Adrenal gland (tissue), 12 donors: Measurements from ENCODE around the gene ELMO2. TPM values are rescaled to one million over a fixed set of nuclear protein-coding genes. Genes with fewer than 3 reads are reported as not detected.
A peak's percentile ranks its signal among the peaks of the same experiment; 100 is the strongest.

Experiments
- DNase-seq, 7 donors: peaks; one replicate each; pipeline ENCODE4 v3.0.0-alpha.2; 2019 to 2020
- H3K27ac ChIP-seq, 5 donors: fragments of 200-600 bp; sonication (generic) in 4 of 5; 1 replicate in 3 of 5; 2 replicates in 2 of 5; pipeline versions ENCODE4 v1.5.1 to v1.8.0; 2016 to 2020; ENCODE audit warnings: mild to moderate bottlenecking in 1 of 5
- H3K27me3 ChIP-seq: fragments of 200-600 bp; 2 replicates; pipeline ENCODE4 v1.8.0; 2021
- H3K36me3 ChIP-seq, 2 donors: fragments of 200-600 bp; replicated peaks in 1 of 2; 1 replicate in 1 of 2; 2 replicates in 1 of 2; pipeline versions ENCODE4 v1.5.1 to v1.8.0; 2018 to 2022
- H3K4me1 ChIP-seq, 2 donors: fragments of 200-600 bp; replicated peaks in 1 of 2; 1 replicate in 1 of 2; 2 replicates in 1 of 2; pipeline versions ENCODE4 v1.5.1 to v1.8.0; 2018 to 2021
- H3K4me3 ChIP-seq, 4 donors: fragments of 200-600 bp; sonication (generic) in 3 of 4; one replicate each; pipeline ENCODE4 v1.5.1; 2016 to 2018
- H3K9me3 ChIP-seq, 3 donors: fragments of 200-600 bp; sonication (generic) in 1 of 3; replicated peaks in 1 of 3; 1 replicate in 2 of 3; 2 replicates in 1 of 3; pipeline versions ENCODE4 v1.5.1 to v1.8.0; 2016 to 2021
- CTCF ChIP-seq, 6 experiments: fragments of 450-650 bp in 4 of 6; fragments of 200-600 bp in 2 of 6; sonication (generic) in 1 of 6; IDR thresholded peaks; 1 replicate in 5 of 6; 2 replicates in 1 of 6; pipeline versions ENCODE4 v1.5.1 to v1.8.0; 2016 to 2021; ENCODE audit warnings: antibody characterized with exemption in 6 of 6, mild to moderate bottlenecking in 2 of 6, moderate library complexity in 1 of 6
- POLR2A ChIP-seq, 2 donors: fragments of 450-650 bp; IDR thresholded peaks; one replicate each; pipeline ENCODE4 v1.6.1; 2017; ENCODE audit warnings: antibody characterized with exemption in 2 of 2, mild to moderate bottlenecking in 2 of 2, moderate library complexity in 1 of 2
- WGBS, 4 donors: extraction: QIAGEN DNeasy Blood & Tissue Kit in 2 of 4; methylation state at CpG; one replicate each; pipeline versions ENCODE4 v1.1.5 to v1.1.7; 2013 to 2017; 5-methylcytosine and 5-hydroxymethylcytosine counted together
- intact Hi-C, 2 donors: fragments of 100-400 bp; cut with DNase I; formaldehyde crosslinking; loops; one replicate each; pipeline versions ENCODE4 v1.14.1 to v1.15.0; 2022 to 2023
- polyA plus RNA-seq, 3 donors: library from polyadenylated mRNA; stranded (reverse); fragments of 200-250 nt in 2 of 3; fragments of 350-450 nt in 1 of 3; fragmentation: Illumina TruSeq in 1 of 3; extraction: RNeasy Lipid Tissue Mini Kit (QIAGEN cat#74804) in 1 of 3; gene quantifications; one replicate each; pipeline ENCODE4 v1.2.3, GENCODE V29; 2013 to 2014
- total RNA-seq, 9 donors: library from RNA; depleted of rRNA in 4 of 9; stranded (reverse); fragments of >200 nt in 4 of 9; fragments of 120-200 nt in 1 of 9; fragmentation: NEBNext Ultra II Directional in 1 of 9; extraction: Animal tissue kit (Norgen Biotek cat#: 25700) in 1 of 9; gene quantifications; one replicate each; pipeline versions ENCODE4 v1.1.0 to v1.2.4, GENCODE V29; 2013 to 2023
- donor health status: healthy with polysubstance abuse.
- donor health status: Bipolar disorder and iron deficiency.
- donor health status: DM: yes; HTN: yes; CAD: no.
- donor health status: DM: no; HTN: no; CAD: no.
- donor health status: DM: no; HTN: no; CAD: no.
- donor health status: DM: yes; HTN: yes; CAD: no.

ELMO2 gene
- total and polyA plus RNA-seq, 12 donors, result 36.2 to 69.0 (median 51.7) TPM

DNA sequence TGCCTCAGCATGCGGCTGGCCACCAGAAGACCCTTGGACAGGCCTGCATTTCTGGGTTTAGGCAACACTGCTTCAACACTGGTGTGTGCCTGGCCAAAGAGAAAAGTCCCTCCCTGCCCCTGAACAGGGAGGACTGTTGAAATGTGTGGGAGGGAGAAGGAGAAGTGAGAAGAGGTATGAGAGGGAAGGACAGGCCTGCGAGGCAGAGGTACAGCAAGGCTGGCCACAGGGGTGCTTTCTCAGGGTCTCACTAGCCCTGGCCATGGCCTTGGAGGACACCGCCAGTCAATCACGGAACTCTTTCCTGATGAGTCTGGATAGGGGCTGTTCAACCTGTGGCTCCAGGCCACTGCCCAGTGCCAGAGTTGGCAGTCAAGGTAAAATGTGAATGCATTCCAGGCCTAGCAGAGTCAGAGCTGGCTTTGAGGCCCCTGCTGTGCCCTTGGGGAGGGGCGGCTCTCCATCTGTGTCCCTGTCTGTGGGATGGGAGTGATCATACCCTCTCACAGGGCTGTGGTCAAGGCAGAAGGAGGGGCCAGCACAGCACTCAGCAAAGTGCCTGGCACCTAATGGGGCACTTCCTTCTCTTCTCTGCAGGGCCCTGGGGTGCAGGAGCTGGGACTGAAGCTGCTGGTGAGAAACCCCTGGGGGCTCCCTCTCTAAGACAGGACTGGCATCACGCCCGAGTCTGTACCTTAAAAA lies 54.9 kb downstream of the ELMO2 start:
- Histone ChIP-seq H3K27me3 (no peaks in the 10 kb centered on the region), H3K9me3 (no peaks in the 10 kb centered on the region), H3K4me3 (no peak overlapping the region), H3K4me1 (peaks cover 25 to 42% of the 10 kb centered on the region in 2 donors), H3K27ac (peak overlapping the region in 4 of 5 donors; percentile 36 to 88 (median 72)), H3K36me3 (no peaks in the 10 kb centered on the region)
- DNase-seq, result peak in 6 of 7 donors; percentile 39 to 67 (median 54)
- TF ChIP-seq POLR2A (IDR thresholded peaks at IDR 0.05), result no peak
- TF ChIP-seq CTCF (IDR thresholded peaks at IDR 0.05), result no peak
- intact Hi-C loops, result no loop called here
- WGBS, 4 donors, result 38 to 69% (median 60%) methylated on average over 4 to 7 of the region's 7 CpGs

DNA sequence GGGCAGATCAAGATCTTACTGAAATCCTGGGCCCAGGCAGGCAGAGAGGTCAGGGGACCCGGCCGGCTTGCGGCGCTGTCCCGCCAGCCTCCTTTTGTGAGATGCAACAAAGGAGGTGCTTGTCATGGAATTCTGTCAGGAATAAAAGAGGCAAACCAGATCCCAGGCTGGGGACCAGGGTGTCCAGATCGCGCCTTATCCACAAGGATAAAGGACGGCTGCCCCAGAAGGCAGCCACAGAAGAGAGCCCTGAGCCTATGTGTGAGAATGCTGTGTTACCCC lies 55.5 kb downstream of the ELMO2 start:
- Histone ChIP-seq H3K27me3 (no peaks in the 10 kb centered on the region), H3K4me3 (no peak overlapping the region), H3K9me3 (no peaks in the 10 kb centered on the region), H3K4me1 (peaks cover 20 to 36% of the 10 kb centered on the region in 2 donors), H3K27ac (peak overlapping the region in 4 of 5 donors; percentile 36 to 88 (median 72)), H3K36me3 (no peaks in the 10 kb centered on the region)
- intact Hi-C loops, result no loop called here
- WGBS, 4 donors, result 72 to 83% (median 75%) methylated on average over 7 to 8 of the region's 8 CpGs
- DNase-seq, result no peak
- no peak for TF ChIP-seq POLR2A (IDR thresholded peaks at IDR 0.05)
- no peak for TF ChIP-seq CTCF (IDR thresholded peaks at IDR 0.05)

DNA sequence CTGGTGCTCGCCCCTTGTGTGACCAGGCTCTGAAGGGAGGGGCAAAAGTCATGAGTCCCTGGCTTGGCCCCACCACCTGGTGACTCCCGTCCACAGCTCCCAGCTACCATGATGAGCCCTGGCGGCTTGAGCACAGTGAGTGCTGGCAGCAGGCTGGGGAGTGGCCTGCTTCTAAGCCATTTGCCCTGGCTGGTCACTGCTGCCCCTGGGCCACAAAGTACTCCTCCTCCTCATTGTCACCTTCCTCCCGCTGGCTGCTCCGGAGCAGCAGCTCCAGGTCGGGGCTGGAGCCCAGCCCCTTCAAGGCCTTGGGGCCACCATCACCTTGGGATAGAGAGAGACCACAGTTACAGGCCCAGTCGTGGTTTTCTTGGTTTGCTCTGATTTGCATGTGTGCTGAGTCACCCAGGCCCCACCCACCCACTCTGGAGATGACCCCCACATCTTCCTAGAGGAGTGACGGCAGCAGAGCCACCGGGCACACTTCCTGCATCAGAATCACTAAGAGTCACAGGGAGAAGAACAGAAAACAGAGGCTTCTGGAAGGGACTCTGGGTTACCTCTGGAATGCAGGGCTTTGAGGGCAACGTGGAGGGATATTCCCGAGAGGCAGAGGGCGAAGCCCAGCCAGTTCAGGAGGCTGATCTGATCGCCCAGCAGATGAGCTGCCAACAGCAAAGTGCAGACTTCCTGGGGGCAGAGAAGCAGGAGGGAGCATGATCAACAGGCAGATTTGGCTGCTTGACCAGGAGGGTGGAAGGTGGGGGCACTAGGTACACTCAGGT lies 56.0 kb downstream of the ELMO2 start:
- 29 to 67% (median 34%) methylated on average over 7 to 13 of the region's 13 CpGs for WGBS, 4 donors
- intact Hi-C loops, result no loop called here
- Histone ChIP-seq H3K36me3 (no peaks in the 10 kb centered on the region), H3K9me3 (no peaks in the 10 kb centered on the region), H3K4me3 (no peak overlapping the region), H3K4me1 (peaks cover 16 to 30% of the 10 kb centered on the region in 2 donors), H3K27me3 (no peaks in the 10 kb centered on the region), H3K27ac (peak overlapping the region in 4 of 5 donors; percentile 36 to 88 (median 72))
- TF ChIP-seq POLR2A (IDR thresholded peaks at IDR 0.05), result peak in 1 of 2 donors; percentile 22
- TF ChIP-seq CTCF (IDR thresholded peaks at IDR 0.05), result no peak
- DNase-seq, result peak; percentile 69 to 85 (median 81)

DNA sequence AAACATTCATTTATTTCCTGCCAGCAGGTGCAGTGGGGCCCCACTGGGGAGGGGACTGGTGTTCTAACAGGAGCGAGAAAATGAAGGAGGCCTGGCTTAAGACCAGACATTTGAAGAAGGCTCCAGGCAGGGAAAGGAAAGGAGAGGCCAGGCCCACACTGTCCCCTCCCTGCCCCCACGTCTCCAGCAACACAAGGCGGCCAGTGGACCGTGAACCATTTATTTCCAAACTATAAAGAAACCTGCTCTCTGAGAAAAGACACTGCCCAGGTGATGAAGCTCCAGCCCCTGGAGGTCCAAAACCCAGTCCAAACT lies 56.7 kb downstream of the ELMO2 start:
- no peaks in the 10 kb centered on the region for H3K9me3 ChIP-seq
- intact Hi-C loops, result loop anchor here (5.0 to 10.0 kb wide), 2 partner anchors 217 to 225 kb away; no protein-coding TSS in a partner anchor
- WGBS, 4 donors, result 63 to 83% (median 75%) methylated on average over 4 of the region's 4 CpGs
- DNase-seq, result no peak
- H3K4me1 ChIP-seq, result peaks cover 16 to 30% of the 10 kb centered on the region in 2 donors
- peak overlapping the region in 3 of 5 donors; percentile 63 to 88 (median 82) for H3K27ac ChIP-seq
- no peak overlapping the region for H3K4me3 ChIP-seq
- no peaks in the 10 kb centered on the region for H3K27me3 ChIP-seq
- H3K36me3 ChIP-seq, result no peaks in the 10 kb centered on the region
- no peak for TF ChIP-seq POLR2A (IDR thresholded peaks at IDR 0.05)
- no peak for TF ChIP-seq CTCF (IDR thresholded peaks at IDR 0.05)
